Epithelial cell of proximal tubule (primary cell): ENCODE data around the gene ZNF23. TPM values are rescaled to one million over a fixed set of nuclear protein-coding genes. Genes with fewer than 3 reads are reported as not detected.
A peak's percentile ranks its signal among the peaks of the same experiment; 100 is the strongest.

ENCODE experiments used
- DNase-seq: peaks from one replicate; pipeline ENCODE4 v3.0.0-alpha.2; 2011; ENCODE audit warnings: low read depth
- H3K4me3 ChIP-seq: 2 replicates; pipeline ENCODE4 v1.5.1; 2011; ENCODE audit warnings: low read depth, mild to moderate bottlenecking, low read length
- CTCF ChIP-seq: conservative IDR thresholded peaks from 2 replicates; pipeline ENCODE4 v1.5.1; 2012; ENCODE audit warnings: low read depth, mild to moderate bottlenecking, low read length
- total RNA-seq: library from RNA; depleted of rRNA; stranded (reverse); fragments of >200 nt; gene quantifications from 2 replicates; pipeline ENCODE4 v1.2.3, GENCODE V29; 2015

ZNF23 gene
- total RNA-seq, 1 donor from 2014 or later = 5.9 TPM

DNA sequence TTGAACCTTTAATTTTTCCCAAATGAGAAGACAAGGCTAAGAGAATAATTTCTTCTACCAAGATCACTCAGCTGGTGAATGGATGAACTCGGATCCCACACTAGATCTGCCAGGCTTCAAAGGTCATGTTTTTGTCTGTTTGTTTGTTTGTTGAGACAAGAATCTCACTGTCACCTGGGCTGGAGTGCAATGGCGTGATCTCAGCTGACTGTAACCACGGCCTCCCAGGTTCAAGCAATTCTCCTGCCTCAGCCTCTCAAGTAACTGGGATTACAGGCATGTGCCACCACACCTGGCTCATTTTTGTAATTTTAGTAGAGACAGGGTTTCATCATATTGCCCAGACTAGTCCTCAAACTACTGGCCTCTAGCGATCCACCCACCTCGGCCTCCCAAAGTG lies 20.5 kb upstream of the ZNF23 start:
- no peak for TF ChIP-seq CTCF
- H3K4me3 ChIP-seq = no peak overlapping the region
- no peak for DNase-seq

GRCh38 chr16:71480956-71481355 lies 18.9 kb upstream of the ZNF23 start:
- no peak overlapping the region for H3K4me3 ChIP-seq
- no peak for DNase-seq
- no peak for TF ChIP-seq CTCF

GRCh38 chr16:71479420-71479819 lies 17.4 kb upstream of the ZNF23 start:
- no peak for DNase-seq
- no peak overlapping the region for H3K4me3 ChIP-seq
- peak; percentile 68 for TF ChIP-seq CTCF

GRCh38 chr16:71476457-71477124 lies 14.5 kb upstream of the ZNF23 start:
- no peak for DNase-seq
- no peak overlapping the region for H3K4me3 ChIP-seq
- no peak for TF ChIP-seq CTCF

DNA sequence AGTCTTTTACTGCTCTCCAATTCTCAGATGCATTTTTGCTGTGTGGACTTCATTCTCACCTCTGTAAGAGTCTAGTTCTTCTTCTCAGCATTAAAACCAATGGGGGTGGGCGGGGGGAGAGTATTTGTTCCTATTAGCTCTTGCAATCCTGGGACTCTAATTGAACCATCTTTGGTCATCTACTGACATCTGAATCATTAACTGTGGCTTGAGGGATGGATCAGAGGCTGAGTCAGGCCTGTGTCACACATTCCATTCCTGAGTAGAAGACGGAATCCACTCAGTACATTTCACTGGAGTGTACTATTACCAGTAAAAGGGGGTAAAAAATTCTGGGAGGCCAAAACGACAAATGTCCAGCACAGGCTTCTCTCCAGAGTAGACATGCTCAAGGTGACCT lies 12.8 kb upstream of the ZNF23 start:
- no peak overlapping the region for H3K4me3 ChIP-seq
- no peak for TF ChIP-seq CTCF
- peak; percentile 89 for DNase-seq

DNA sequence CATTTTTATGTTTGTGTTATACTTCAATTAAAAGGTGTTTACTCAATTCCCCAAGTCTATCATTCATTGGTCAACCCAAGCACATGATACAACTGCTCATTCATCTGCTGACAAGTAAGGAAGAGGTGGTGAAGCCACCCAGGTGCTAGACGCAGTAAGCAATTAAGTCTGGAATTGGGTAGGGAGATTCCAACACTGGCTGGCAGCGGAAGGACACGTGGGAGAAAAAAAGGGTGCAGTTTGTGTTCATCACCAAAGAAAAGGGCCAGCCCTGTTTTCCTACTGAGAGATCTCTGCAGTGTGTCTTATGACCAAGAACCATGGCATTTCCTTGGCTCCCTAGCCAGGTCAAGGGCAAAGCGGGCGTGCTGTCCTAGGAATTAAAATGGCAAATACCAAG lies 11.8 kb upstream of the ZNF23 start:
- no peak for TF ChIP-seq CTCF
- DNase-seq = no peak

GRCh38 chr16:71472931-71473330 lies 10.9 kb upstream of the ZNF23 start:
- DNase-seq = no peak
- no peak overlapping the region for H3K4me3 ChIP-seq
- TF ChIP-seq CTCF = no peak

More for the DNA sequence above, 11.8 kb upstream of the ZNF23 start:
- H3K4me3 ChIP-seq = no peak overlapping the region
